Heart right ventricle (tissue), 16 donors: ENCODE measurements around the gene C1QC. TPM values are rescaled to one million over a fixed set of nuclear protein-coding genes. Genes with fewer than 3 reads are reported as not detected.

Source experiments
- ATAC-seq, 8 donors: fragments of 200-7000 bp; cut with Tn5 transposase; one replicate each; pipeline ENCODE4 v1.9.1; 2020; ENCODE audit warnings: mild to moderate bottlenecking in 8 of 8, moderate library complexity in 8 of 8, moderate number of reproducible peaks in 1 of 8
- DNase-seq, 2 donors: peaks; one replicate each; pipeline ENCODE4 v3.0.0-alpha.2; 2020
- H3K27ac ChIP-seq, 10 donors: fragments of 200-600 bp; sonication (generic) in 2 of 10; one replicate each; pipeline versions ENCODE4 v1.5.0 to v1.8.0; 2020 to 2022; ENCODE audit warnings: mild to moderate bottlenecking in 3 of 10
- H3K27me3 ChIP-seq, 7 donors: fragments of 200-600 bp; one replicate each; pipeline ENCODE4 v1.8.0; 2021 to 2022; ENCODE audit warnings: mild to moderate bottlenecking in 2 of 7
- H3K36me3 ChIP-seq, 9 donors: fragments of 200-600 bp; sonication (generic) in 1 of 9; one replicate each; pipeline versions ENCODE4 v1.5.0 to v1.8.0; 2020 to 2022; ENCODE audit warnings: mild to moderate bottlenecking in 2 of 9
- H3K4me1 ChIP-seq, 9 donors: fragments of 200-600 bp; sonication (generic) in 1 of 9; one replicate each; pipeline versions ENCODE4 v1.5.0 to v1.8.0; 2020 to 2022; ENCODE audit warnings: mild to moderate bottlenecking in 4 of 9
- H3K4me3 ChIP-seq, 10 donors: fragments of 200-600 bp; sonication (generic) in 2 of 10; one replicate each; pipeline versions ENCODE4 v1.5.0 to v1.8.0; 2020 to 2022; ENCODE audit warnings: mild to moderate bottlenecking in 7 of 10, moderate library complexity in 2 of 10
- H3K9me3 ChIP-seq, 11 donors: fragments of 200-600 bp in 10 of 11; sonication (generic) in 2 of 11; one replicate each; pipeline versions ENCODE4 v1.5.0 to v1.8.0; 2013 to 2022; ENCODE audit warnings: mild to moderate bottlenecking in 2 of 11, control low read depth in 1 of 11, moderate library complexity in 1 of 11
- WGBS, 2 donors: extraction: QIAGEN DNeasy Blood & Tissue Kit; methylation state at CpG; one replicate each; pipeline ENCODE4 v1.1.7; 2013; ENCODE audit warnings: inconsistent platforms in 1 of 2; 5-methylcytosine and 5-hydroxymethylcytosine counted together
- intact Hi-C, 10 donors: fragments of 100-400 bp; cut with DNase I; formaldehyde crosslinking; loops; one replicate each; pipeline versions ENCODE4 v1.11.1 to v1.14.2; 2022
- polyA plus RNA-seq, 2 donors: library from polyadenylated mRNA; stranded (reverse); fragments of 200-250 nt; gene quantifications; one replicate each; pipeline ENCODE4 v1.2.3, GENCODE V29; 2013
- total RNA-seq, 10 donors: library from RNA; stranded (reverse); fragmentation: NEBNext Ultra II Directional in 3 of 10; extraction: Animal tissue kit (Norgen Biotek cat#: 25700) in 3 of 10; gene quantifications; one replicate each; pipeline versions ENCODE4 v1.2.1 to v1.2.4, GENCODE V29; 2021 to 2023
- TF ChIP-seq, protein P1 (sequence below), 9 donors: fragments of 200-600 bp; sonication (generic) in 2 of 9; IDR thresholded peaks; one replicate each; pipeline versions ENCODE4 v1.5.0 to v1.8.0; 2021 to 2022; ENCODE audit warnings: antibody characterized with exemption in 9 of 9, mild to moderate bottlenecking in 5 of 9, moderate library complexity in 1 of 9
- donor health status: Arrhythmogenic right ventricular cardiomyopathy.
- donor health status: ischemic (EF 13 %, LVEDD 7.1; RV severe dilation, severe dysfunction).
- donor health status: healthy with polysubstance abuse.
- donor health status: DM: no; HTN: yes; CAD: no.
- donor health status: DM: no; HTN: no; CAD: no.
- donor health status: ischemic (EF 25% LVEDD 6.9; RV normal size, moderate dysfunction).
- donor health status: ischemic (EF 25% LVEDD 5.7; RV mildly dilated, moderate dysfunction).
- donor health status: healthy.
- donor health status: DM: yes; HTN: yes; CAD: no.
- donor health status: Ischemic cardiomyopathy.
- donor health status: ischemic (EF 35%, LVEDD 5.7; RV mildly dilated, moderate dysfunction).
- donor health status: nonischemic (EF 11% LVEDD 7.7; RV severe dilation, severe dysfunction).
- donor health status: DM: yes; HTN: yes; CAD: no.
- donor health status: PGD.
- donor health status: ischemic (EF 29% LVEDD 5.4; RV normal size, mild dysfunction).
- donor health status: nonischemic (EF 23%, LVEDD 6.1; RV moderate dilation, normal function).

The C1QC gene
- total and polyA plus RNA-seq, 12 donors = 15.9 to 389 (median 27.8) TPM

DNA sequence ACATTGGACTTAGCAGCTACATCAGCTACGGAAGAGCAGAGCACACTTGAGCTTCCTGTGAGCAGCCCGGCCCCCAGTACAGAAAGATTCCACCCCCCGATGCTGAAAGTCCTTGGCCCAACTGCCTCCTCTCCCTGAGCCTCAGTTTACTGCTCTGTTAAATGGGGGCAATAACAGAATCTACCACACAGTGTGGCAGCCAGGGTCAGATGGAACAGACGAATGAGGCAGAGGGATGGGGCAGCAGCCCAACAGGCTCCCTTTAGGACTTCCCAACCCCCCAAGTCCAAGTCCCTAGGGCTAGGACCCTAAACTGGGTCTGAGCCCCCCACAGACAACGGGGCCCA lies 29.9 kb upstream of the C1QC start:
- 62 to 66% methylated on average over 5 of the region's 5 CpGs for WGBS, 2 donors
- intact Hi-C loops = no loop called here
- Histone ChIP-seq H3K9me3 (no peaks in the 10 kb centered on the region), H3K27ac (no peak overlapping the region), H3K36me3 (no peaks in the 10 kb centered on the region), H3K27me3 (peaks cover 0 to 89% (median 69%) of the 10 kb centered on the region in 7 donors), H3K4me1 (no peaks in the 10 kb centered on the region), H3K4me3 (no peak overlapping the region)
- DNase-seq (no peak), ATAC-seq (no peak)
- TF ChIP-seq, protein P1, sequence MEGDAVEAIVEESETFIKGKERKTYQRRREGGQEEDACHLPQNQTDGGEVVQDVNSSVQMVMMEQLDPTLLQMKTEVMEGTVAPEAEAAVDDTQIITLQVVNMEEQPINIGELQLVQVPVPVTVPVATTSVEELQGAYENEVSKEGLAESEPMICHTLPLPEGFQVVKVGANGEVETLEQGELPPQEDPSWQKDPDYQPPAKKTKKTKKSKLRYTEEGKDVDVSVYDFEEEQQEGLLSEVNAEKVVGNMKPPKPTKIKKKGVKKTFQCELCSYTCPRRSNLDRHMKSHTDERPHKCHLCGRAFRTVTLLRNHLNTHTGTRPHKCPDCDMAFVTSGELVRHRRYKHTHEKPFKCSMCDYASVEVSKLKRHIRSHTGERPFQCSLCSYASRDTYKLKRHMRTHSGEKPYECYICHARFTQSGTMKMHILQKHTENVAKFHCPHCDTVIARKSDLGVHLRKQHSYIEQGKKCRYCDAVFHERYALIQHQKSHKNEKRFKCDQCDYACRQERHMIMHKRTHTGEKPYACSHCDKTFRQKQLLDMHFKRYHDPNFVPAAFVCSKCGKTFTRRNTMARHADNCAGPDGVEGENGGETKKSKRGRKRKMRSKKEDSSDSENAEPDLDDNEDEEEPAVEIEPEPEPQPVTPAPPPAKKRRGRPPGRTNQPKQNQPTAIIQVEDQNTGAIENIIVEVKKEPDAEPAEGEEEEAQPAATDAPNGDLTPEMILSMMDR (IDR thresholded peaks at IDR 0.05) = no peak

DNA sequence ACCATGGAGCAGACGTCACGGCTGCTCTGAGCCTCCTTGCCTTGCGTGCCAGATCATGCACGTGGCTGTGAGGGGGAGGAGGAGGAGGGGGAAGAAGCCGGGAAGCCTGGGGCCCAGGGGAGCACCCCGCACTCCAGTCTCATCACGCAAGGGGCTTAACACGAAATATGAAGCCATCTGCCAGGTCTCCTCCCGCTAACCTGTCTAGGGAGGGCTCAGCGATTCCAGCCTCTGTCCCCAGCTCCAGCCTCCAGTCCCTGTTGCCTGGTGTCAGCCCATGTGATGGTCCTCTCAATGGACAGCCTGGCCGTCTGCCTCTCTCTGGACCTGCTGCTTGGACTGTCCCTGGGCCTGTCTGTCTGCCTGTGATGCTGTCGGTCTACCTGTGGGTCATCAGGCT lies 29.5 kb upstream of the C1QC start:
- 46 to 62% methylated on average over 12 of the region's 12 CpGs for WGBS, 2 donors
- DNase-seq (no peak), ATAC-seq (no peak)
- no peaks in the 10 kb centered on the region for H3K36me3 ChIP-seq
- H3K9me3 ChIP-seq = no peaks in the 10 kb centered on the region
- TF ChIP-seq, protein P1 (IDR thresholded peaks at IDR 0.05) = no peak
- intact Hi-C loops = no loop called here
- no peaks in the 10 kb centered on the region for H3K4me1 ChIP-seq
- no peak overlapping the region for H3K27ac ChIP-seq
- H3K4me3 ChIP-seq = no peak overlapping the region
- peaks cover 0 to 89% (median 69%) of the 10 kb centered on the region in 7 donors for H3K27me3 ChIP-seq

DNA sequence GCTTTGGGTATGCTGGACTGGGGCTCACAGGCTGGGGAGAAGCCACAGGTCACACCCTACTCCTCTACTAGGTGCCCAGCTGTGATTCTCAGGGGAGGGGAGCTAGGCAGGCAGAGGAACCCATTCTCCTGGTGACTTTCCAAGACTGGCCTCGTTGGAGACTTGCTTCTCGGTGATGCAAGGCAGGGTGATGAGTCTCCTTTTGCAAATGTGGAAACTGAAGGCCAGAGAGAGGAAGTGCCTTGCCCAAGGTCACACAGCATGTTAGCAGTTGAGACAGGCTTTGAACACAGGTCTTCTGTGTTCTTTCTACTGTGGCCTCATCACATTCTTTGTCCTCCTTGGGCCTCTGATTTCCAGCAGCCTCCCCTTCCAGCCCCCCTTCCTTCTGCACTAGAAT lies 27.5 kb upstream of the C1QC start:
- H3K4me3 ChIP-seq = no peak overlapping the region
- H3K36me3 ChIP-seq = no peaks in the 10 kb centered on the region
- H3K9me3 ChIP-seq = no peaks in the 10 kb centered on the region
- DNase-seq = no peak
- 69 to 78% methylated on average over 2 of the region's 2 CpGs for WGBS, 2 donors
- H3K4me1 ChIP-seq = no peaks in the 10 kb centered on the region
- ATAC-seq = no peak
- TF ChIP-seq, protein P1 (IDR thresholded peaks at IDR 0.05) = no peak
- intact Hi-C loops = no loop called here
- H3K27me3 ChIP-seq = peaks cover 0 to 92% (median 71%) of the 10 kb centered on the region in 7 donors
- H3K27ac ChIP-seq = no peak overlapping the region

DNA sequence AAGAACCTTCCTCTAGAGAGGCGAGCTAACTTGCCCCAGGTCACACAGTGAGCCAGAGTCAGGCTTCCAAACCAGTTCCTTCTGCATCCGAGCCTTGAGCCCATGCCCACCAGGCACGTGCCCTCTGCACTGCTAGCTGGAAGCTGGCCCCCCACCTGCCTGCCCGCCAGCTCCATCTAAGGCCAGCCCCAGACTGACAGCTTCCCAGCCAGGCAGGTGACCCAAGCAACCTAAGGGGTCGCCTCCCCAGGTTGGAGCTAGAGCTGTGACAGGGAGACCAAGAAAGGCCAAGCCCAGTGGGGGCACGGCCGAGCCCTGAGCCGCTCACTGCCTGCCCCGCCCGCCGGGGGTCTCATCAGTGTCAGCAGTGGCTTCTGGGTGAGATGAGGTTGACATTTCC lies 26.9 kb upstream of the C1QC start:
- TF ChIP-seq, protein P1 (IDR thresholded peaks at IDR 0.05) = no peak
- peaks cover 0 to 92% (median 75%) of the 10 kb centered on the region in 7 donors for H3K27me3 ChIP-seq
- H3K36me3 ChIP-seq = no peaks in the 10 kb centered on the region
- no peaks in the 10 kb centered on the region for H3K4me1 ChIP-seq
- no peaks in the 10 kb centered on the region for H3K9me3 ChIP-seq
- intact Hi-C loops = no loop called here
- WGBS, 2 donors = 49 to 52% methylated on average over 11 of the region's 11 CpGs
- DNase-seq (no peak), ATAC-seq (no peak)
- H3K4me3 ChIP-seq = no peak overlapping the region
- H3K27ac ChIP-seq = no peak overlapping the region

DNA sequence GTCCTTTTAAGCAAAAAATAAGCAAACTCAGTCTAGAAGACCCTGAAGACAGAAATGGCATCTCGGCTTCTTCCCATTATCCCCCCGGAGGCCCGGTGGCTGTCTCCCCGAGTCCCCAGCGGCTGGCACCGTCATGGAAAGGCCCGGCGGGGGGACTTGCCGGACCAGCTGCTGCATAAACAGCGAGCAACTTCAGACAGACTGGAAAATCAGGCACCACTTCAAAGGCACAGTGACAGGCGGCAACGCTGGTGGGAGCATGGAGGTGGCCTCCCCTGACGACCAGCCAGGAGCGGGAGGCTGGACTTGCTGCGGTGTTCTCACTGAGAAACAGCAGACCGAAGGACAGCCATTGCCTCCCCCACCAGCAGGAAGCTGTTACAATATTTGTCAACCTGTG lies 25.4 kb upstream of the C1QC start:
- no peak overlapping the region for H3K27ac ChIP-seq
- no peaks in the 10 kb centered on the region for H3K36me3 ChIP-seq
- DNase-seq (no peak), ATAC-seq (no peak)
- no peak overlapping the region for H3K4me3 ChIP-seq
- no peaks in the 10 kb centered on the region for H3K4me1 ChIP-seq
- peaks cover 0 to 94% (median 84%) of the 10 kb centered on the region in 7 donors for H3K27me3 ChIP-seq
- TF ChIP-seq, protein P1 (IDR thresholded peaks at IDR 0.05) = no peak
- intact Hi-C loops = no loop called here
- 45% methylated on average over 16 of the region's 16 CpGs for WGBS, 2 donors
- H3K9me3 ChIP-seq = no peaks in the 10 kb centered on the region
